Stimulated activated CD4-positive, alpha-beta T cell treated with anti-CD3 and anti-CD28 coated beads, Interleukin-15, amount 100 ng/mL, for 24 hours (primary cell): Measurements from ENCODE around the gene ZNF614.
"Not testable (repeated sequence)": the region's sequence is repeated elsewhere in the genome, so short reads cannot be mapped to it uniquely, and the experiment has no call there.

Experiments
- DNase-seq: peaks from one replicate; pipeline ENCODE4 v3.0.0-alpha.2; 2020

Gene ZNF614

DNA sequence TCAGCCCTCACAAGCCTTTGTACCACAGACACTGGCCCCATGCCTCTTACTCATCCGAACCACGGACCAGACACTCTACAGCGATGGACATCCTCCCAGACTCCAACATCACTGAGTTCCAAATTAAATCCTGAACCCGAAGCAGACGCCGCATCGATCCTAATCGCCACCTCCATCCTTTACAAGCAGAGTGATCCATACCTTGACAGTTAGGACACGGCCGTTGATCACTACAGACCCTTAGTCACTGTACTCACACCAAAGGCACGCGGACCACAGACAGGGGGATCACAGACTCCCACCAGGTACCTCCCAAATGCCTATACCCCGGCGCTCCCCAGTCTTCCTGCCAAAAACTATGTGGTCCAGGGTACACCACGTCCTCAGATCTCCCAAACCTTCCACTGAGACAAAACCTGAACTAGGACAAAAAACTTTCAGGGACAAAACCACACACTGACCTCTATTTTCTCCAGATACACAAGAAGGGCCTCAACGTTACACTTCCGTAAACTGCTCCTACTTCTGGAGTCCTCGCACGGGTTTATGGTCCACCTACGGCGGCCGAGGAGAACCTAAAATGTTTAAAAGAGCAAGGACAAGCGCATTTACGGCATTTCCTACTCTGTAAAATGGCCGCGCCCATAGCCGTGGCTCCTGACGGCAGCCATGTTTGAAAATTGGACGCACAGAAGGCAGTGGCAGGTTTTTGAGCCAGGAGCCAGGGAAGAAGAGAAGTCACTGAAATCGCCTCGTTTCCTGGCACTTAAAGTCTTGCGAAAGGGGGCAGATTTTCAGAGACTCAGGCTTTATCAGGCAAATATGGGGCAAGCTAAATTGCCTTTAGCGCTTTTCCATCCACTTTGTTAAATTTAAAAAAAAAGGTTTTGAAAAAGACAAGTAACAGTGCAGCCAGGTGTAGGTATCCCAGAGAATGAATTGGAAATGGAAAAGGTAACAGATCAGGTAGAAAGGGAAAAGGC lies 41.6 kb downstream of the ZNF614 start, which contains the start of gene ZNF350:
TSS of gene ZNF350 (minus strand) at position 532 of the 983 bp plus-strand sequence. CDS start 12,480 bp downstream, outside the sequence.
- DNase-seq: peak; percentile 89

DNA sequence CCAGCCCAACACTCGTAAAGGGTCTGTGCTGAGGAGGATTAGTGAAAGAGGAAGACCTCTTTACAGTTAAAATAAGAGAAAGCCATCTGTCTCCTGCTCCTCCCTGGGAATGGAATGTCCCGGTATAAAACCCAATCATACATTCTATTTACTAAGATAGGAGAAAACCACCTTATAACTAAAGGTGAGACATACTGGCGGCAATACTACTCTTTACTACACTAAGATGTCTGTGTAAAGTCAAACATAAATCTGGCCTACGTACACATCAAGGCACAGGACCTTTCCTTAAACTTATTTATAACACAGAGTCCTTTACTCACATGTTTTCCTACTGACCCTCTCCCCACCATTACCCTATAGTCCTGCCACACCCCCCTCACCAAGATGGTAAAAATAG lies 44.8 kb downstream of the ZNF614 start:
- no peak for DNase-seq

DNA sequence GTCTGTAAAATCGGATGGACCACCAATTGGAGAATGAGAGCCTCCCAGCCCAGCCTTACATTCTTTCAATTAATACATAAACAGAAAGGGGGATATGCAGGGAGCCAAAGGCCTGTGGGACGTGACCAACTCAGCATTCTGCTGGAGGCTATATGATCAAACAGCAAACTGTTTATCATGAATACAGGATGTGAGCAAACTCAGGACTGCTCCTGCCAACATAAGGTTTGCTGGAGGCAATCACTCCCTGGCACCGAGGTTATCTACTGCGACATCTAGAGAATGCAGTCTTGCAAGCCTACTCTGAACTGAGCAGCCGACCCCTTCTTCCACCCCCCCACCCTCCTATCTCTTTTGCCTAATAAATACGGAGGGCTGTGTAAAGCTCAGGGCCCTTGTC lies 47.3 kb downstream of the ZNF614 start:
- DNase-seq: not testable (repeated sequence)

DNA sequence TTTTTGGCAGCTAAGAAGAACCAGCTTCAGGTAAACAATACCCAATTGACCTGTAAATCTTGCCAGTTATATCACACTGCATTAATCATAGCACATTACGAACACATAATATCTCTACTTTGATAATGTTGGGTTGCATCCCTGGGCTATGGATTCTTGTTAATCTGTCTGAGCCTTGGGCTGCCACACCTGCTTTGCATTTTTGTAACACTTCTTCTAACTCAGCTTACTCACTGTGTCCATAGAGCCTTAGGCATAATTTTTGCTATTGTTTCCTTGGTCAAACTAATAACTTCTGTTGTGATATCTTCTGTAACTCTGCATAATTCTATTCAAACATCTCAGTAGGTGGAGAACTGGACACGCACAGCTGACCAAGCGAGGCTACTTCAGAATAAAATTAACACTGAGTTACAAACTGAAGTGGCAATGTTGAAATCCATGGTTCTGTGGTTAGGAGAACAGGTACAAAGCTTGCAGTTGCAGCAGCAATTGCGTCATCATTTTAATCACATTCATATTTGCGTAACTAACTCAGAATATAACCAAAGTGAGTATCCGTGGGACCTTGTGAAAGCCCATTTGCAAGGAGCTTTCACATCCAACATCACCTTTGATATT lies 48.0 kb downstream of the ZNF614 start:
- no peak for DNase-seq

DNA sequence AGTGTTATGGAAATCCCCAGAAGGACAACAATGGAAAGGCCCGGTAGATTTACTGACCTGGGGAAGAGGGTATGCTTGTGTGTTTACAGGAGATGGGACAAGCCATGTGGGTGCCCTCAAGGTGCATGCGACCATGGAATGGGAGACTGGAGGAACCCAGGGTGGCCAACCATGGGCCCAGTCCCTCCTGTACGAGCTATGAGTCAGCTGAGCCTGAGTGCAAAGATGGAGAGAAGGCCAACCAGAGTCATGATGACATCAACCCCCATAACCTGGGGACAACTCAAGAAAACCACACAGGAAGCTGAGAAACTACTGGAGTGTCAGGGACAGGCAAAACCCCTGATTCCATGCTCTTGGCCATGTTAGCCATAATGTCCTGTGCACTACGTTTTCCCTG lies 49.3 kb downstream of the ZNF614 start:
- DNase-seq: no peak

DNA sequence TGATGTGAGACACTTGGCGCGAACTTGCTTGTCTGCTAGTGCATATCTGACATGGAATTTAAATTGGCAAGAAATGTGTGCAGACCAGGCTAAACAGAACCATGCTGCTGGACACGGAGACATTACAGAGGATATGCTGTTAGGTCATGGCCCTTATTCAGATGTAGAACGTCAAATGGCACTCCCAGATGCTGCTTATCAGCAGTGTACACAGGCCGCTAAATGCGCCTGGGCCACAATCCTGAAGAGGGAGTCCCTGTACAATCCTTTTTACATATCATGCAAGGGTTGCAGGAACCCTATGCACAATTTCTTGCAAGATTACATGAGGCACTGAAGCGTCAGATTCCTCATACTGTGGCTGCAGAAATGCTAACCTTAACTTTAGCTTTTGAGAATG lies 50.8 kb downstream of the ZNF614 start:
- no peak for DNase-seq

DNA sequence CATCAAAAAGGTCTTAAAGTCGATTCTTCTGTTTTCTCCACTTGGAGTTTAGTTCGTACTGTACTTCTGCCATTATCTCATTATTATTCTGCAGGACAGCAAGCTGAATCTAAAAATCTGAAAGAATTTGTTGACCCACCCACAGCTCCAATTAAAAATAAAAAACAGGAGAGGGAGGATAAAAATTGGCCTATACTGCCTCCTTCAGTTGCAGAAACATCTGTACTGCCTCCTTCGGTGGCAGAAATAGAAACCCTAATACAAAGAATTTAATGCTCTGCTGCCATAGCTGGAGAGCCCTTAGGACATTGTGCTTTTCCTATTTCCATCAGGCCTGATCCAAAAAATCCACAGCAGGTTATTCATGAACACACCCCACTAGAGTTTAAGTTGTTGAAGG lies 51.3 kb downstream of the ZNF614 start:
- DNase-seq: no peak

DNA sequence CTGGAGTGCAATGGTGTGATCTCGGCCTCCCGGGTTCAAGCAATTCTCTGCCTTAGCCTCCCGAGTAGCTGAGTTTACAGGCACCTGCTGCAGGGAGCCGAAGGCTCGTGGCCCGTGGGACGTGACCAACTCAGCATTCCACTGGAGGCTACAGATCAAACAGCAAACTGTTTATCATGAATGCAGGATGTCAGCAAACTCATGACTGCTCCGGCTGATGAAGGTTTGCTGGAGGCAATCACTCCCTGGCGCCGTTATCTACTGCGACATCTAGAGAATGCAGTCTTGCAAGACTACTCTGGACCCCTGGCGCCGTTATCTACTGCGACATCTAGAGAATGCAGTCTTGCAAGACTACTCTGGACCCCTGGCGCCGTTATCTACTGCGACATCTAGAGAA lies 52.4 kb downstream of the ZNF614 start:
- not testable (repeated sequence) for DNase-seq

DNA sequence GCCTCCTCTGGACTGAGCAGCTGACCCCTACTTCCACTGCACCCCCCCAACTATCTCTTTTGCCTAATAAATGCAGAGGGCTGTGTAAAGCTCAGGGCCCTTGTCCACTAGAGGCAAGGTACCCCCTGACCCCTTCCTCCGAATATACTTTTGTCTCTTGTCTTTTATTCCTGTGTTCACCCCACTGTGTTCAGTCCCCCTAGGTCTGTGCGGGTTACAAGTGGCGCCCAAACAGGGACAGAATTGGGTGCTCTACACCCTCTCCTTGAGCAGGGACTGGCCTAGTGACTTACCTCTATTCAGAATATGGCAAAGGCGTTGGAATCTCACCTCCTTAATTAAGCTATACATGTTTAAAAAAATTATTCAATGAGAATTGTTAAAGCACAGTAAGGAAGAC lies 56.6 kb downstream of the ZNF614 start:
- DNase-seq: peak; percentile 8

DNA sequence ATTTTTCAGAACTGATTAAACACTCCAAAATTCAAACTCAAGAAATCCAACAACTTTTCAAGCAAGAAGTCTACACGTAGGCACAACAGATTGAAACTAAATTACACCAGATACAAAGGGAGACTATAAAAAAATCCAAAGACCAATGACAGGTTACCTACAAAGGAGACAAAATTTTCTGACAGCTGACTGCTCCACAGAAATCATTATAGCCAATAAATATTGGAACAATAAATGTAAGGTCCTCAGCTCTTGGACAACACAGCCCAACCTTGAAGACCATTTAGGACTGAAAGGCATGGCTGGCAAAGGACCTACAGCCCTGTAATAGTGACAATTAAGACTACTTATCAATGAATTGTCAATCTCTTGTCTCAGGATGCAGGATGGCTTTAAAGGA lies 57.5 kb downstream of the ZNF614 start:
- no peak for DNase-seq

DNA sequence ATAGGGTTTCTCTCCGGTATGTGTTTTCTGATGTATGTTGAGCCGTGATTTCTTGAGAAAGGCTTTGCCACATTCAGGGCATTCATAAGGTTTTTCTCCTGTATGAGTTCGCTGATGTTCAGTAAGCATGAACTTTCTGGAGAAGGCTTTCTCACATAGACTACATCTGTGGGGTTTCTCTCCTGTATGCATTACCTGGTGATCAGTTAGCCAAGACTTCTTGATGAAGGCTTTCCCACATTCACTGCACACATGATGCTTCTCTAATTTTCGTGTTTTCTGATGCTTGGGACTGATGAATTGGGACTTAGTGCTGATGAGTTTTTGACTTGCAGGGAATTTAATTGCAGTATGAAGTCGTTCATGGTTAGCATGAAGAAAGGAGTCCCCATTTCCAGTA lies 62.6 kb downstream of the ZNF614 start:
- DNase-seq: no peak
